ENCODE measurements around the gene MAGEA9. TPM values are rescaled to one million over a fixed set of nuclear protein-coding genes. Genes with fewer than 3 reads are reported as not detected.

MAGEA9 gene
- total and polyA plus RNA-seq, 2 experiments from 2014 or later: not detected

- H3K27me3 ChIP-seq (ENCODE audit: insufficient read depth): no peaks in the 10 kb centered on the region
- no peaks in the 10 kb centered on the region for H3K9me3 Mint-ChIP-seq
- no peak for TF ChIP-seq STAT1 (IDR thresholded peaks at IDR 0.05; ENCODE audit: unreplicated experiment)
- TF ChIP-seq EZH2 (IDR thresholded peaks at IDR 0.05; ENCODE audit: low read depth, unreplicated experiment): no peak
- no peak for TF ChIP-seq ZNF331 (CRISPR knock-in tag; IDR thresholded peaks at IDR 0.05; ENCODE audit: low read depth)
- TF ChIP-seq, protein P1, sequence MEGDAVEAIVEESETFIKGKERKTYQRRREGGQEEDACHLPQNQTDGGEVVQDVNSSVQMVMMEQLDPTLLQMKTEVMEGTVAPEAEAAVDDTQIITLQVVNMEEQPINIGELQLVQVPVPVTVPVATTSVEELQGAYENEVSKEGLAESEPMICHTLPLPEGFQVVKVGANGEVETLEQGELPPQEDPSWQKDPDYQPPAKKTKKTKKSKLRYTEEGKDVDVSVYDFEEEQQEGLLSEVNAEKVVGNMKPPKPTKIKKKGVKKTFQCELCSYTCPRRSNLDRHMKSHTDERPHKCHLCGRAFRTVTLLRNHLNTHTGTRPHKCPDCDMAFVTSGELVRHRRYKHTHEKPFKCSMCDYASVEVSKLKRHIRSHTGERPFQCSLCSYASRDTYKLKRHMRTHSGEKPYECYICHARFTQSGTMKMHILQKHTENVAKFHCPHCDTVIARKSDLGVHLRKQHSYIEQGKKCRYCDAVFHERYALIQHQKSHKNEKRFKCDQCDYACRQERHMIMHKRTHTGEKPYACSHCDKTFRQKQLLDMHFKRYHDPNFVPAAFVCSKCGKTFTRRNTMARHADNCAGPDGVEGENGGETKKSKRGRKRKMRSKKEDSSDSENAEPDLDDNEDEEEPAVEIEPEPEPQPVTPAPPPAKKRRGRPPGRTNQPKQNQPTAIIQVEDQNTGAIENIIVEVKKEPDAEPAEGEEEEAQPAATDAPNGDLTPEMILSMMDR (conservative IDR thresholded peaks at IDR 0.05; ENCODE audit: low read depth in 2 of 2): no peak
- TF ChIP-seq JUNB (IDR thresholded peaks at IDR 0.05; ENCODE audit: unreplicated experiment): no peak
- TF ChIP-seq CREB1 (CRISPR knock-in tag; IDR thresholded peaks at IDR 0.05; ENCODE audit: low read depth): no peak
- TF ChIP-seq POLR2AphosphoS5 (IDR thresholded peaks at IDR 0.05; ENCODE audit: low read depth): no peak
- TF ChIP-seq, protein P2, sequence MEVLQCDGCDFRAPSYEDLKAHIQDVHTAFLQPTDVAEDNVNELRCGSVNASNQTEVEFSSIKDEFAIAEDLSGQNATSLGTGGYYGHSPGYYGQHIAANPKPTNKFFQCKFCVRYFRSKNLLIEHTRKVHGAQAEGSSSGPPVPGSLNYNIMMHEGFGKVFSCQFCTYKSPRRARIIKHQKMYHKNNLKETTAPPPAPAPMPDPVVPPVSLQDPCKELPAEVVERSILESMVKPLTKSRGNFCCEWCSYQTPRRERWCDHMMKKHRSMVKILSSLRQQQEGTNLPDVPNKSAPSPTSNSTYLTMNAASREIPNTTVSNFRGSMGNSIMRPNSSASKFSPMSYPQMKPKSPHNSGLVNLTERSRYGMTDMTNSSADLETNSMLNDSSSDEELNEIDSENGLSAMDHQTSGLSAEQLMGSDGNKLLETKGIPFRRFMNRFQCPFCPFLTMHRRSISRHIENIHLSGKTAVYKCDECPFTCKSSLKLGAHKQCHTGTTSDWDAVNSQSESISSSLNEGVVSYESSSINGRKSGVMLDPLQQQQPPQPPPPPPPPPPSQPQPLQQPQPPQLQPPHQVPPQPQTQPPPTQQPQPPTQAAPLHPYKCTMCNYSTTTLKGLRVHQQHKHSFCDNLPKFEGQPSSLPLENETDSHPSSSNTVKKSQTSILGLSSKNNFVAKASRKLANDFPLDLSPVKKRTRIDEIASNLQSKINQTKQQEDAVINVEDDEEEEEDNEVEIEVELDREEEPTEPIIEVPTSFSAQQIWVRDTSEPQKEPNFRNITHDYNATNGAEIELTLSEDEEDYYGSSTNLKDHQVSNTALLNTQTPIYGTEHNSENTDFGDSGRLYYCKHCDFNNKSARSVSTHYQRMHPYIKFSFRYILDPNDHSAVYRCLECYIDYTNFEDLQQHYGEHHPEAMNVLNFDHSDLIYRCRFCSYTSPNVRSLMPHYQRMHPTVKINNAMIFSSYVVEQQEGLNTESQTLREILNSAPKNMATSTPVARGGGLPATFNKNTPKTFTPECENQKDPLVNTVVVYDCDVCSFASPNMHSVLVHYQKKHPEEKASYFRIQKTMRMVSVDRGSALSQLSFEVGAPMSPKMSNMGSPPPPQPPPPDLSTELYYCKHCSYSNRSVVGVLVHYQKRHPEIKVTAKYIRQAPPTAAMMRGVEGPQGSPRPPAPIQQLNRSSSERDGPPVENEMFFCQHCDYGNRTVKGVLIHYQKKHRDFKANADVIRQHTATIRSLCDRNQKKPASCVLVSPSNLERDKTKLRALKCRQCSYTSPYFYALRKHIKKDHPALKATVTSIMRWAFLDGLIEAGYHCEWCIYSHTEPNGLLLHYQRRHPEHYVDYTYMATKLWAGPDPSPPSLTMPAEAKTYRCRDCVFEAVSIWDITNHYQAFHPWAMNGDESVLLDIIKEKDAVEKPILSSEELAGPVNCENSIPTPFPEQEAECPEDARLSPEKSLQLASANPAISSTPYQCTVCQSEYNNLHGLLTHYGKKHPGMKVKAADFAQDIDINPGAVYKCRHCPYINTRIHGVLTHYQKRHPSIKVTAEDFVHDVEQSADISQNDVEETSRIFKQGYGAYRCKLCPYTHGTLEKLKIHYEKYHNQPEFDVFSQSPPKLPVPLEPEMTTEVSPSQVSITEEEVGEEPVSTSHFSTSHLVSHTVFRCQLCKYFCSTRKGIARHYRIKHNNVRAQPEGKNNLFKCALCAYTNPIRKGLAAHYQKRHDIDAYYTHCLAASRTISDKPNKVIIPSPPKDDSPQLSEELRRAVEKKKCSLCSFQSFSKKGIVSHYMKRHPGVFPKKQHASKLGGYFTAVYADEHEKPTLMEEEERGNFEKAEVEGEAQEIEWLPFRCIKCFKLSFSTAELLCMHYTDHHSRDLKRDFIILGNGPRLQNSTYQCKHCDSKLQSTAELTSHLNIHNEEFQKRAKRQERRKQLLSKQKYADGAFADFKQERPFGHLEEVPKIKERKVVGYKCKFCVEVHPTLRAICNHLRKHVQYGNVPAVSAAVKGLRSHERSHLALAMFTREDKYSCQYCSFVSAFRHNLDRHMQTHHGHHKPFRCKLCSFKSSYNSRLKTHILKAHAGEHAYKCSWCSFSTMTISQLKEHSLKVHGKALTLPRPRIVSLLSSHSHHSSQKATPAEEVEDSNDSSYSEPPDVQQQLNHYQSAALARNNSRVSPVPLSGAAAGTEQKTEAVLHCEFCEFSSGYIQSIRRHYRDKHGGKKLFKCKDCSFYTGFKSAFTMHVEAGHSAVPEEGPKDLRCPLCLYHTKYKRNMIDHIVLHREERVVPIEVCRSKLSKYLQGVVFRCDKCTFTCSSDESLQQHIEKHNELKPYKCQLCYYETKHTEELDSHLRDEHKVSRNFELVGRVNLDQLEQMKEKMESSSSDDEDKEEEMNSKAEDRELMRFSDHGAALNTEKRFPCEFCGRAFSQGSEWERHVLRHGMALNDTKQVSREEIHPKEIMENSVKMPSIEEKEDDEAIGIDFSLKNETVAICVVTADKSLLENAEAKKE (CRISPR knock-in tag; IDR thresholded peaks at IDR 0.05): no peak
- TF ChIP-seq, protein P3, sequence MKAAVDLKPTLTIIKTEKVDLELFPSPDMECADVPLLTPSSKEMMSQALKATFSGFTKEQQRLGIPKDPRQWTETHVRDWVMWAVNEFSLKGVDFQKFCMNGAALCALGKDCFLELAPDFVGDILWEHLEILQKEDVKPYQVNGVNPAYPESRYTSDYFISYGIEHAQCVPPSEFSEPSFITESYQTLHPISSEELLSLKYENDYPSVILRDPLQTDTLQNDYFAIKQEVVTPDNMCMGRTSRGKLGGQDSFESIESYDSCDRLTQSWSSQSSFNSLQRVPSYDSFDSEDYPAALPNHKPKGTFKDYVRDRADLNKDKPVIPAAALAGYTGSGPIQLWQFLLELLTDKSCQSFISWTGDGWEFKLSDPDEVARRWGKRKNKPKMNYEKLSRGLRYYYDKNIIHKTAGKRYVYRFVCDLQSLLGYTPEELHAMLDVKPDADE (IDR thresholded peaks at IDR 0.05): no peak
- TF ChIP-seq EZH2phosphoT487 (IDR thresholded peaks at IDR 0.05; ENCODE audit: unreplicated experiment): no peak
- no peak for TF ChIP-seq ZNF114 (CRISPR knock-in tag; IDR thresholded peaks at IDR 0.05)
Observed at GRCh38 chrX:149799095-149799714, 17.5 kb downstream of the MAGEA9 start.

More at GRCh38 chrX:149799095-149799714, 17.5 kb downstream of the MAGEA9 start:
- Histone ChIP-seq H2AFZ (no peak overlapping the region), H3K4me1 (ENCODE audit: insufficient read depth) (no peaks in the 10 kb centered on the region), H3K4me2 (no peak overlapping the region), H4K20me1 (replicated peaks; ENCODE audit: insufficient read depth) (no peaks in the 10 kb centered on the region), H3F3A (replicated peaks; ENCODE audit: low read depth) (no peaks in the 10 kb centered on the region), H3K27ac (ENCODE audit: low read depth) (no peak overlapping the region), H3K9me2 (ENCODE audit: insufficient read depth) (no peaks in the 10 kb centered on the region), H3K36me3 (ENCODE audit: insufficient read depth) (no peaks in the 10 kb centered on the region), H3K4me3 (no peak overlapping the region), H3K79me2 (replicated peaks; ENCODE audit: insufficient read depth) (no peaks in the 10 kb centered on the region)
- ATAC-seq: no peak
- DNase-seq (ENCODE audit: low spot score): no peak
- no peak overlapping the region for H3K4me3 Mint-ChIP-seq
- H3K36me3 Mint-ChIP-seq (ENCODE audit: low read depth): no peaks in the 10 kb centered on the region
- no peak overlapping the region for H3K27ac Mint-ChIP-seq
- peaks cover 22% of the 10 kb centered on the region for H3K4me1 Mint-ChIP-seq
- H3K27me3 Mint-ChIP-seq (ENCODE audit: insufficient read depth, low read depth, poor library complexity): no peaks in the 10 kb centered on the region

Data from GM23338 (cell line).